GM19438 (cell line): ENCODE measurements around the gene USPL1.
"Not testable (repeated sequence)": the region's sequence is repeated elsewhere in the genome, so short reads cannot be mapped to it uniquely, and the experiment has no call there.

Source experiments
- ATAC-seq: cut with Tn5 transposase; IDR thresholded peaks from one replicate; pipeline ENCODE4 v1.9.1; 2021; ENCODE audit warnings: low read depth; ENCODE audit not compliant: unreplicated experiment

The USPL1 gene

GRCh38 chr13:30617315-30618185 is at the start of gene USPL1:
TSS of gene USPL1 (plus strand) at chr13:30617920. CDS start at chr13:30621141, 3,221 bp downstream.
- peak; percentile 81 for ATAC-seq

- ATAC-seq, result no peak
These were observed 47.7 kb upstream of the USPL1 start for GRCh38 chr13:30569901-30570576.

- no peak for ATAC-seq
These were observed 47.0 kb upstream of the USPL1 start for GRCh38 chr13:30570691-30571090.

- no peak for ATAC-seq
These were observed 44.9 kb upstream of the USPL1 start for GRCh38 chr13:30572859-30573275.

GRCh38 chr13:30576528-30576927 is 41.2 kb upstream of the USPL1 start:
- no peak for ATAC-seq

GRCh38 chr13:30577401-30577852 is 40.3 kb upstream of the USPL1 start:
- peak; percentile 75 for ATAC-seq

- ATAC-seq, result no peak
These were observed 36.7 kb upstream of the USPL1 start for GRCh38 chr13:30580852-30581502.

- no peak for ATAC-seq
These were observed 36.1 kb upstream of the USPL1 start for GRCh38 chr13:30581582-30581981.

- no peak for ATAC-seq
These were observed 33.5 kb upstream of the USPL1 start for GRCh38 chr13:30584051-30584731.

- ATAC-seq, result no peak
These were observed 31.9 kb upstream of the USPL1 start for GRCh38 chr13:30585748-30586262.

- no peak for ATAC-seq
These were observed 30.5 kb upstream of the USPL1 start for GRCh38 chr13:30587231-30587630.

GRCh38 chr13:30587739-30588138 is 30.0 kb upstream of the USPL1 start:
- ATAC-seq, result no peak

GRCh38 chr13:30593001-30593400 is 24.7 kb upstream of the USPL1 start:
- ATAC-seq, result no peak

- ATAC-seq, result no peak
These were observed 17.2 kb upstream of the USPL1 start for GRCh38 chr13:30600496-30600895.

GRCh38 chr13:30601836-30602235 is 15.9 kb upstream of the USPL1 start:
- ATAC-seq, result no peak

GRCh38 chr13:30605052-30605451 is 12.7 kb upstream of the USPL1 start:
- ATAC-seq, result no peak

GRCh38 chr13:30607186-30607585 is 10.5 kb upstream of the USPL1 start:
- ATAC-seq, result not testable (repeated sequence)

- ATAC-seq, result peak; percentile 99
These were observed 9.8 kb upstream of the USPL1 start for GRCh38 chr13:30607908-30608307.

GRCh38 chr13:30608364-30608763 is 9.4 kb upstream of the USPL1 start:
- ATAC-seq, result no peak

GRCh38 chr13:30610311-30610710 is 7.4 kb upstream of the USPL1 start:
- ATAC-seq, result no peak
